PC-3 (cell line): ENCODE data around the gene ANK3. TPM values are rescaled to one million over a fixed set of nuclear protein-coding genes. Genes with fewer than 3 reads are reported as not detected.

Source experiments
- ATAC-seq: fragments of 200-7000 bp; cut with Tn5 transposase; 2 replicates; pipeline ENCODE4 v1.9.1; 2020; ENCODE audit warnings: mild to moderate bottlenecking, moderate library complexity
- BruUV-seq: library from RNA; stranded (reverse); fragments of 400-500 nt; replicated peaks from 2 replicates; lab custom pipeline; 2021; lab: Mats Ljungman, UMichigan
- CTCF ChIA-PET: fragments of 300-600 bp; sonication (Branson Sonifier 250); formaldehyde crosslinking; loops from one replicate; lab custom pipeline; 2022; ENCODE audit warnings: antibody characterized with exemption; lab: Charles Lee
- POLR2A ChIA-PET: fragments of 300-600 bp; sonication (Branson Sonifier 250); formaldehyde crosslinking; loops from one replicate; lab custom pipeline; 2022; ENCODE audit warnings: antibody characterized with exemption; ENCODE audit not compliant: unreplicated experiment; lab: Charles Lee
- DNase-seq: peaks from one replicate; pipeline ENCODE4 v3.0.0-alpha.2; 2015
- H2AFZ ChIP-seq: fragments of 300-600 bp; sonication (generic); 2 replicates; pipeline ENCODE4 v1.6.0; 2016; ENCODE audit warnings: antibody characterized with exemption, low read length
- H3F3A ChIP-seq: fragments of 300-600 bp; sonication (generic); one replicate; pipeline ENCODE4 v1.6.0; 2017; ENCODE audit warnings: antibody characterized with exemption, low read length, control low read depth, mild to moderate bottlenecking; ENCODE audit not compliant: unreplicated experiment
- H3K27ac ChIP-seq: fragments of 300-600 bp; sonication (generic); 2 replicates; pipeline ENCODE4 v1.5.1; 2016; ENCODE audit warnings: mild to moderate bottlenecking, low read length
- H3K27me3 ChIP-seq: fragments of 300-600 bp; sonication (generic); 2 replicates; pipeline ENCODE4 v1.6.1; 2016; ENCODE audit warnings: low read length, mixed read lengths
- H3K36me3 ChIP-seq: fragments of 300-600 bp; sonication (generic); 2 replicates; pipeline ENCODE4 v1.6.1; 2016; ENCODE audit warnings: low read depth, mixed run types, low read length, mixed read lengths
- H3K4me1 ChIP-seq: fragments of 300-600 bp; sonication (generic); 2 replicates; pipeline ENCODE4 v1.5.1; 2016; ENCODE audit warnings: low read length; ENCODE audit not compliant: insufficient read depth
- H3K4me2 ChIP-seq: fragments of 300-600 bp; sonication (generic); 2 replicates; pipeline ENCODE4 v1.6.0; 2016; ENCODE audit warnings: low read length
- H3K4me3 ChIP-seq: fragments of 300-600 bp; sonication (generic); 2 replicates; pipeline ENCODE4 v1.5.1; 2016; ENCODE audit warnings: mild to moderate bottlenecking, low read length, mixed read lengths
- H3K79me2 ChIP-seq: fragments of 300-600 bp; sonication (generic); 2 replicates; pipeline ENCODE4 v1.6.1; 2017; ENCODE audit warnings: low read length, mixed read lengths
- H3K9ac ChIP-seq: fragments of 300-600 bp; sonication (generic); 2 replicates; pipeline ENCODE4 v1.6.0; 2016; ENCODE audit warnings: mild to moderate bottlenecking, low read length
- H3K9me2 ChIP-seq: fragments of 300-600 bp; sonication (generic); replicated peaks from 2 replicates; pipeline ENCODE4 v1.6.1; 2016; ENCODE audit warnings: mixed run types, low read length, mixed read lengths
- H3K9me3 ChIP-seq: fragments of 300-600 bp; sonication (generic); 2 replicates; pipeline ENCODE4 v1.6.1; 2016; ENCODE audit warnings: low read length, mixed read lengths
- H4K20me1 ChIP-seq: fragments of 300-600 bp; sonication (generic); 2 replicates; pipeline ENCODE4 v1.6.1; 2016; ENCODE audit warnings: low read length, mixed read lengths
- CTCF ChIP-seq: fragments of 300-600 bp; sonication (generic); conservative IDR thresholded peaks from 2 replicates; pipeline ENCODE4 v1.5.1; 2017; ENCODE audit warnings: antibody characterized with exemption, low read depth, mild to moderate bottlenecking, low read length
- EZH2 ChIP-seq: fragments of 300-600 bp; sonication (generic); IDR thresholded peaks from one replicate; pipeline ENCODE4 v1.6.1; 2017; ENCODE audit warnings: antibody characterized with exemption, mild to moderate bottlenecking, low read length; ENCODE audit not compliant: unreplicated experiment
- EZH2phosphoT487 ChIP-seq: fragments of 300-600 bp; sonication (generic); IDR thresholded peaks from 2 replicates; pipeline ENCODE4 v1.6.1; 2018; ENCODE audit warnings: mild to moderate bottlenecking, antibody characterized with exemption, low read length, borderline replicate concordance
- intact Hi-C: fragments of 100-400 bp; cut with micrococcal nuclease; formaldehyde crosslinking; loops from 2 replicates; pipeline ENCODE4 v1.9.0; 2023
- total RNA-seq: library from RNA; depleted of rRNA; stranded (reverse); fragments of >200 nt; gene quantifications from 2 replicates; pipeline ENCODE4 v1.2.3, GENCODE V29; 2014

The ANK3 gene
- total RNA-seq, 1 experiment from 2014 or later: 29.5 TPM

- ATAC-seq (no peak), DNase-seq (no peak)
- Histone ChIP-seq H3K36me3 (no peaks in the 10 kb centered on the region), H3F3A (no peaks in the 10 kb centered on the region), H3K4me2 (no peak overlapping the region), H3K4me1 (peaks cover 3% of the 10 kb centered on the region), H3K27ac (no peak overlapping the region), H3K79me2 (no peaks in the 10 kb centered on the region), H2AFZ (no peak overlapping the region), H4K20me1 (no peaks in the 10 kb centered on the region), H3K9me2 (no peaks in the 10 kb centered on the region; the same call in 1 of the 2 replicates), H3K27me3 (no peaks in the 10 kb centered on the region), H3K9ac (no peak overlapping the region), H3K9me3 (no peaks in the 10 kb centered on the region), H3K4me3 (no peak overlapping the region)
- intact Hi-C loops: no loop called here
- BruUV-seq: no TSS peak
- ChIA-PET POLR2A (interaction anchor here (0.6 kb wide), 1 partner anchor 36 kb away, joined by 5 read pairs; no protein-coding TSS in a partner anchor), CTCF (no interaction called here)
- TF ChIP-seq CTCF (no peak), EZH2phosphoT487 (no peak), EZH2 (no peak)
These were observed 385.8 kb downstream of the ANK3 start for GRCh38 chr10:60003651-60004523.

- Histone ChIP-seq H3F3A (no peaks in the 10 kb centered on the region), H3K9me3 (0 out of 2 replicates have a peak, but pooled peaks cover 4% of the 10 kb centered on the region), H3K79me2 (no peaks in the 10 kb centered on the region), H3K9me2 (no peaks in the 10 kb centered on the region; the same call in 1 of the 2 replicates), H3K4me1 (no peaks in the 10 kb centered on the region), H3K4me3 (no peak overlapping the region), H4K20me1 (no peaks in the 10 kb centered on the region), H3K27ac (no peak overlapping the region), H3K9ac (no peak overlapping the region), H3K4me2 (no peak overlapping the region), H2AFZ (no peak overlapping the region), H3K36me3 (no peaks in the 10 kb centered on the region), H3K27me3 (no peaks in the 10 kb centered on the region)
- CTCF ChIA-PET: no interaction called here
- no TSS peak for BruUV-seq
- intact Hi-C loops: no loop called here
- TF ChIP-seq EZH2phosphoT487 (no peak), CTCF (no peak), EZH2 (no peak)
- POLR2A ChIA-PET: no interaction called here
- no peak for DNase-seq
- ATAC-seq: no peak
These were observed 388.9 kb downstream of the ANK3 start for GRCh38 chr10:60000747-60001146.
